GM23338 (cell line): ENCODE results near the gene TLE1.

Source experiments
- EZH2 ChIP-seq: fragments of 200-600 bp; sonication (generic); IDR thresholded peaks from one replicate; pipeline ENCODE4 v1.8.0; 2017; ENCODE audit warnings: antibody characterized with exemption, mild to moderate bottlenecking, low read depth; ENCODE audit not compliant: unreplicated experiment
- EZH2phosphoT487 ChIP-seq: fragments of 200-600 bp; sonication (generic); IDR thresholded peaks from one replicate; pipeline ENCODE4 v1.8.1; 2018; ENCODE audit warnings: antibody characterized with exemption; ENCODE audit not compliant: unreplicated experiment
- NANOG ChIP-seq: IDR thresholded peaks from 2 replicates; pipeline ENCODE4 v1.6.1; 2016; ENCODE audit warnings: antibody characterized with exemption, borderline replicate concordance
- POLR2AphosphoS5 ChIP-seq: IDR thresholded peaks from 2 replicates; pipeline ENCODE4 v1.6.1; 2016; ENCODE audit warnings: antibody characterized with exemption, low read depth
- TF ChIP-seq, protein P1 (sequence below), 2 experiments: fragments of 200-600 bp in 1 of 2; sonication (generic) in 1 of 2; conservative IDR thresholded peaks; 2 replicates each; pipeline versions ENCODE4 v1.5.1 to v1.6.1; 2016 to 2017; ENCODE audit warnings: antibody characterized with exemption in 2 of 2, low read depth in 2 of 2, mild to moderate bottlenecking in 2 of 2, moderate library complexity in 1 of 2

DNA sequence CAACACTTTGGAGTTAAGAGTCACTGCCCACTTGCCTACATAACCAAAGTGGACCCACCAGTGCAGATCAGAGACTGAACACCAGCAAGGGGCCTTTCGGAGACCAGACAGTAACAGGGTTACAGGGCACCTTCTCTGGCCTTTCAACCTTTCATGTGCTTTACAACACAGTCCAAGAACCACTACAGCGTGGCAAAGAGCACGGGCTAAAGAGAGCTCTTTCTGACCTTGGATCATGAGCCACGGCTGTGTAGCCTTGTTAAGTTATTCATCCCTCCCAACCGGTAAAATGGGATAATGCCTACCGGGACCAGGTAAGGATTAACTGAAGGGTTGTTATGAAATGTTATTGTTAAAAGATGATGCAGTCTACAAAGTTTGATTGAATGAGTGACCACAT, 75.0 kb downstream of the TLE1 start:
- TF ChIP-seq, protein P1, sequence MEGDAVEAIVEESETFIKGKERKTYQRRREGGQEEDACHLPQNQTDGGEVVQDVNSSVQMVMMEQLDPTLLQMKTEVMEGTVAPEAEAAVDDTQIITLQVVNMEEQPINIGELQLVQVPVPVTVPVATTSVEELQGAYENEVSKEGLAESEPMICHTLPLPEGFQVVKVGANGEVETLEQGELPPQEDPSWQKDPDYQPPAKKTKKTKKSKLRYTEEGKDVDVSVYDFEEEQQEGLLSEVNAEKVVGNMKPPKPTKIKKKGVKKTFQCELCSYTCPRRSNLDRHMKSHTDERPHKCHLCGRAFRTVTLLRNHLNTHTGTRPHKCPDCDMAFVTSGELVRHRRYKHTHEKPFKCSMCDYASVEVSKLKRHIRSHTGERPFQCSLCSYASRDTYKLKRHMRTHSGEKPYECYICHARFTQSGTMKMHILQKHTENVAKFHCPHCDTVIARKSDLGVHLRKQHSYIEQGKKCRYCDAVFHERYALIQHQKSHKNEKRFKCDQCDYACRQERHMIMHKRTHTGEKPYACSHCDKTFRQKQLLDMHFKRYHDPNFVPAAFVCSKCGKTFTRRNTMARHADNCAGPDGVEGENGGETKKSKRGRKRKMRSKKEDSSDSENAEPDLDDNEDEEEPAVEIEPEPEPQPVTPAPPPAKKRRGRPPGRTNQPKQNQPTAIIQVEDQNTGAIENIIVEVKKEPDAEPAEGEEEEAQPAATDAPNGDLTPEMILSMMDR (conservative IDR thresholded peaks at IDR 0.05; ENCODE audit: low read depth in 2 of 2) = no peak
- TF ChIP-seq EZH2 (no peak), EZH2phosphoT487 (no peak), POLR2AphosphoS5 (no peak), NANOG (no peak)
